WTC11 (cell line): ENCODE measurements around the gene MAP3K5. TPM values are rescaled to one million over a fixed set of nuclear protein-coding genes. Genes with fewer than 3 reads are reported as not detected.

Source experiments
- ATAC-seq: fragments of 200-7000 bp; cut with Tn5 transposase; 2 replicates; pipeline ENCODE4 v1.10.0; 2021; ENCODE audit warnings: mild to moderate bottlenecking, moderate library complexity
- CTCF ChIA-PET: fragments of 300-600 bp; sonication (Branson Sonifier 250); formaldehyde crosslinking; loops from one replicate; lab custom pipeline; 2021; ENCODE audit warnings: antibody characterized with exemption; lab: Charles Lee
- POLR2A ChIA-PET: fragments of 350-600 bp; sonication (Branson Sonifier 250); formaldehyde crosslinking; loops from one replicate; lab custom pipeline; 2021; ENCODE audit warnings: antibody characterized with exemption; lab: Charles Lee
- DNase-seq: peaks from one replicate; pipeline ENCODE4 v3.0.0; 2021; ENCODE audit warnings: low spot score
- H3K27ac Mint-ChIP-seq: 2 replicates; pipeline ENCODE4 v1.8.0; 2021; ENCODE audit warnings: mixed read lengths
- H3K27me3 Mint-ChIP-seq: 2 replicates; pipeline ENCODE4 v1.8.0; 2021; ENCODE audit warnings: low read depth, mild to moderate bottlenecking, moderate library complexity, mixed read lengths
- H3K36me3 Mint-ChIP-seq: 2 replicates; pipeline ENCODE4 v1.8.0; 2021; ENCODE audit warnings: mixed read lengths
- H3K4me1 Mint-ChIP-seq: 2 replicates; pipeline ENCODE4 v1.8.0; 2022; ENCODE audit warnings: mixed read lengths
- H3K4me3 Mint-ChIP-seq: 2 replicates; pipeline ENCODE4 v1.8.0; 2021; ENCODE audit warnings: mild to moderate bottlenecking, moderate library complexity, mixed read lengths
- H3K9me3 Mint-ChIP-seq: 2 replicates; pipeline ENCODE4 v1.8.0; 2021; ENCODE audit warnings: mixed read lengths
- ATF3 ChIP-seq: sonication (generic); formaldehyde crosslinking; conservative IDR thresholded peaks from 2 replicates; pipeline ENCODE4 v1.8.1; 2022; ENCODE audit warnings: mild to moderate bottlenecking, missing genetic modification reagents
- CDX4 ChIP-seq: fragments of 250-450 bp; sonication (Bioruptor Pico); IDR thresholded peaks from 2 replicates; pipeline ENCODE4 v1.9.0; 2021; ENCODE audit warnings: moderate library complexity, mild to moderate bottlenecking, inconsistent platforms, borderline replicate concordance
- ERG ChIP-seq: fragments of 250-450 bp; sonication (Bioruptor Pico); IDR thresholded peaks from 2 replicates; pipeline ENCODE4 v1.8.0; 2021; ENCODE audit warnings: mild to moderate bottlenecking
- ESRRA ChIP-seq: sonication (generic); formaldehyde crosslinking; IDR thresholded peaks from 2 replicates; pipeline ENCODE4 v1.8.1; 2022; ENCODE audit warnings: mild to moderate bottlenecking, missing genetic modification reagents, borderline replicate concordance
- FOXK1 ChIP-seq: sonication (generic); formaldehyde crosslinking; IDR thresholded peaks from 2 replicates; pipeline ENCODE4 v1.8.0; 2022; ENCODE audit warnings: mild to moderate bottlenecking, moderate library complexity, missing genetic modification reagents
- FOXP4 ChIP-seq: sonication (generic); formaldehyde crosslinking; IDR thresholded peaks from 2 replicates; pipeline ENCODE4 v1.8.0; 2022; ENCODE audit warnings: mild to moderate bottlenecking, missing genetic modification reagents
- GABPB1 ChIP-seq: sonication (generic); formaldehyde crosslinking; IDR thresholded peaks from 2 replicates; pipeline ENCODE4 v1.8.1; 2023; ENCODE audit warnings: mild to moderate bottlenecking, missing genetic modification reagents
- NR1H2 ChIP-seq: sonication (generic); formaldehyde crosslinking; IDR thresholded peaks from 2 replicates; pipeline ENCODE4 v1.9.0; 2021; ENCODE audit warnings: mild to moderate bottlenecking, moderate library complexity, missing genetic modification reagents
- NR2C2 ChIP-seq: sonication (generic); formaldehyde crosslinking; IDR thresholded peaks from 2 replicates; pipeline ENCODE4 v1.8.0; 2022; ENCODE audit warnings: mild to moderate bottlenecking, missing genetic modification reagents
- NR3C1 ChIP-seq: sonication (generic); formaldehyde crosslinking; conservative IDR thresholded peaks from 2 replicates; pipeline ENCODE4 v1.8.1; 2023; ENCODE audit warnings: low read depth, mild to moderate bottlenecking, missing genetic modification reagents
- PREB ChIP-seq: sonication (generic); formaldehyde crosslinking; IDR thresholded peaks from 2 replicates; pipeline ENCODE4 v1.8.1; 2022; ENCODE audit warnings: mild to moderate bottlenecking, missing genetic modification reagents, moderate library complexity, borderline replicate concordance
- PRRX2 ChIP-seq: fragments of 250-450 bp; sonication (Bioruptor Pico); IDR thresholded peaks from 2 replicates; pipeline ENCODE4 v1.8.0; 2021; ENCODE audit warnings: mild to moderate bottlenecking
- RELA ChIP-seq: sonication (generic); formaldehyde crosslinking; IDR thresholded peaks from 2 replicates; pipeline ENCODE4 v1.8.1; 2022; ENCODE audit warnings: missing genetic modification reagents, mild to moderate bottlenecking, borderline replicate concordance
- SMAD4 ChIP-seq: sonication (generic); formaldehyde crosslinking; IDR thresholded peaks from 2 replicates; pipeline ENCODE4 v1.8.0; 2022; ENCODE audit warnings: mild to moderate bottlenecking, missing genetic modification reagents
- SP1 ChIP-seq: sonication (generic); formaldehyde crosslinking; conservative IDR thresholded peaks from 2 replicates; pipeline ENCODE4 v1.8.1; 2022; ENCODE audit warnings: missing genetic modification reagents
- ZBTB21 ChIP-seq: sonication (generic); formaldehyde crosslinking; IDR thresholded peaks from 2 replicates; pipeline ENCODE4 v1.8.1; 2023; ENCODE audit warnings: mild to moderate bottlenecking, missing genetic modification reagents, borderline replicate concordance
- ZMAT4 ChIP-seq: fragments of 250-450 bp; sonication (Bioruptor Pico); IDR thresholded peaks from 2 replicates; pipeline ENCODE4 v1.9.0; 2021; ENCODE audit warnings: mild to moderate bottlenecking
- ZNF219 ChIP-seq: sonication (generic); formaldehyde crosslinking; IDR thresholded peaks from 2 replicates; pipeline ENCODE4 v1.8.0; 2023; ENCODE audit warnings: missing genetic modification reagents, mild to moderate bottlenecking, borderline replicate concordance
- ZNF263 ChIP-seq: sonication (generic); formaldehyde crosslinking; IDR thresholded peaks from 2 replicates; pipeline ENCODE4 v1.8.1; 2022; ENCODE audit warnings: low read depth, mild to moderate bottlenecking, moderate library complexity, missing genetic modification reagents
- ZNF281 ChIP-seq: sonication (generic); formaldehyde crosslinking; IDR thresholded peaks from 2 replicates; pipeline ENCODE4 v1.8.0; 2023; ENCODE audit warnings: mild to moderate bottlenecking, missing genetic modification reagents
- ZNF396 ChIP-seq: fragments of 250-450 bp; sonication (Bioruptor Pico); IDR thresholded peaks from 2 replicates; pipeline ENCODE4 v1.8.0; 2021; ENCODE audit warnings: mild to moderate bottlenecking, moderate library complexity, borderline replicate concordance
- ZNF423 ChIP-seq: fragments of 250-450 bp; sonication (Bioruptor Pico); IDR thresholded peaks from 2 replicates; pipeline ENCODE4 v2.1.2; 2022; ENCODE audit warnings: mild to moderate bottlenecking, moderate library complexity
- ZNF512 ChIP-seq: sonication (generic); formaldehyde crosslinking; IDR thresholded peaks from 2 replicates; pipeline ENCODE4 v1.8.1; 2022; ENCODE audit warnings: missing genetic modification reagents, borderline replicate concordance
- total RNA-seq: library from RNA; stranded (reverse); gene quantifications from 3 replicates; pipeline ENCODE4 v1.2.3, GENCODE V29; 2021

The MAP3K5 gene
- total RNA-seq, 1 experiment from 2014 or later: 1.6 TPM

GRCh38 chr6:136571496-136571895 is 220.8 kb downstream of the MAP3K5 start:
- peaks cover 3% of the 10 kb centered on the region; the same call in 1 of the 2 replicates for H3K4me1 Mint-ChIP-seq
- no peak overlapping the region for H3K27ac Mint-ChIP-seq
- TF ChIP-seq ZNF512 (CRISPR knock-in tag) (no peak), NR3C1 (no peak), FOXK1 (CRISPR knock-in tag) (no peak), ZNF263 (no peak), FOXP4 (CRISPR knock-in tag) (no peak), ZNF281 (no peak), GABPB1 (CRISPR knock-in tag) (no peak), ZMAT4 (CRISPR knock-in tag) (no peak), ATF3 (CRISPR knock-in tag) (no peak), ERG (CRISPR knock-in tag) (no peak)
- no peaks in the 10 kb centered on the region for H3K27me3 Mint-ChIP-seq
- H3K36me3 Mint-ChIP-seq: peaks cover 26% of the 10 kb centered on the region
- no peak for ATAC-seq
- ChIA-PET CTCF (interaction anchor here (1.9 kb wide), 1 partner anchor 21 kb away, joined by 5 read pairs; the partner anchor contains the start of gene MAP7), POLR2A (no interaction called here)
- no peak overlapping the region for H3K4me3 Mint-ChIP-seq
- DNase-seq: no peak
- peaks cover 34% of the 10 kb centered on the region for H3K9me3 Mint-ChIP-seq

- CTCF ChIA-PET: no interaction called here
- peaks cover 34% of the 10 kb centered on the region for H3K9me3 Mint-ChIP-seq
- no peak for ATAC-seq
- no peak for DNase-seq
- H3K4me3 Mint-ChIP-seq: no peak overlapping the region
- H3K27ac Mint-ChIP-seq: no peak overlapping the region
- peaks cover 3% of the 10 kb centered on the region; the same call in 1 of the 2 replicates for H3K4me1 Mint-ChIP-seq
- POLR2A ChIA-PET: no interaction called here
- H3K36me3 Mint-ChIP-seq: peaks cover 26% of the 10 kb centered on the region
- no peaks in the 10 kb centered on the region for H3K27me3 Mint-ChIP-seq
- TF ChIP-seq FOXP4 (CRISPR knock-in tag): no peak
- no peak for TF ChIP-seq NR1H2 (CRISPR knock-in tag)
- TF ChIP-seq SMAD4 (CRISPR knock-in tag): no peak
- no peak for TF ChIP-seq PRRX2 (CRISPR knock-in tag)
- no peak for TF ChIP-seq RELA
- TF ChIP-seq NR2C2: no peak
- no peak for TF ChIP-seq SP1 (CRISPR knock-in tag)
- no peak for TF ChIP-seq ZNF423 (CRISPR knock-in tag)
- TF ChIP-seq ZNF396 (CRISPR knock-in tag): no peak
- TF ChIP-seq ZNF219 (CRISPR knock-in tag): no peak
- TF ChIP-seq ZBTB21 (CRISPR knock-in tag): no peak
- TF ChIP-seq CDX4: no peak
- no peak for TF ChIP-seq PREB (CRISPR knock-in tag)
- no peak for TF ChIP-seq ESRRA (CRISPR knock-in tag)
- no peak for TF ChIP-seq ZNF263
These were observed 221.2 kb downstream of the MAP3K5 start for GRCh38 chr6:136571065-136571464.
